ENCODE data around the gene ZMIZ1. TPM values are rescaled to one million over a fixed set of nuclear protein-coding genes. Genes with fewer than 3 reads are reported as not detected.
A peak's percentile ranks its signal among the peaks of the same experiment; 100 is the strongest.

Gene ZMIZ1
- total and polyA plus RNA-seq, 7 experiments from 2014 or later, result 1.8 to 57.2 (median 14.2) TPM

DNA sequence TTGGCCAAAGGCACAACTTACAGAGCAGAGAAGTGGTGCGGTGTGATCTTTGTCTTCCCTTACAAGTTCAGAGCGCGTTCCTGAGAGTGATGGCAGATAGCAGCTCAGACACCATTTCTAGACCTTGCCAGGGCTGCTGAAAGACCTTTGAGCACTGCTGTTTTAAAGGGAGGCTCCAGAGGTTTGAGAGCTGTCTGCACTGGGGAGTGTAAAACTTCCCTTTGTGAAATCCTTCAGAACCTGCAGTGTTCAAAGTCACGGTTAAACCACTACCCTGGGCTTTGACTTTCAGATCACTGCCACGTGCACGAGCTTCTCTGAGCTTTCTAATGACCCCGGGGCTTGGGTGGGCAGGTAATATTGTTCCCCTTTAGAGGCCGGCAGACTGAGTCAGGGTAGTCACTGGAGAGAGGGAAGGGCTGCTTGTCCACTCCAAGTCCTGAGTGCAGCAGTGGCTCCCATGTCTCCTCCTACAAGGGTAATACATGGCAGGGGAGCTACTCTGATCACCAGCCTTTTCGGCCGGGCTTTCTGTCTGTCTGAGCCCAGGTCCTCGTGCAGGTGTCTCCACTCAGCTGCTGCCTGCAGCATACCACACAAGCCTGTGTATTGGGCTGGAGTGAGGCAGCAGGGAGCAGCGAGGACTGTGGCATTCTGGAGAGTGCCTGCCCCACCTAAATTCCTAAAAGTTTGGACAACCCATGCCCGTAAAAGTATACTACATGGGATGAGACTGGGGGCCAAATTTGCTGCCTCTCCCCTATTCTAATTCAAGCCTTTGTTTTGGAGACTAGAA is 63.3 kb downstream of the ZMIZ1 start:
- ATAC-seq, result no peak
- H3K4me3 Mint-ChIP-seq, result no peak overlapping the region
- no peaks in the 10 kb centered on the region for H3K9me3 Mint-ChIP-seq
- no peaks in the 10 kb centered on the region for H3K27me3 ChIP-seq (ENCODE audit: control insufficient read depth in 2 of 2, insufficient read depth in 2 of 2, low read length in 2 of 2)
- CTCF ChIA-PET, result no interaction called here
- H3K4me1 Mint-ChIP-seq, result peaks cover 13 to 51% (median 36%) of the 10 kb centered on the region in 7 donors
- no peaks in the 10 kb centered on the region for H3K36me3 Mint-ChIP-seq
- intact Hi-C loops (cut with micrococcal nuclease), result no loop called here
- POLR2A ChIA-PET, result no interaction called here
- H3K4me3 ChIP-seq (ENCODE audit: low read length), result no peak overlapping the region
- no peaks in the 10 kb centered on the region for H3K27me3 Mint-ChIP-seq
- H3K27ac ChIP-seq (ENCODE audit: low read depth, low read length), result no peak overlapping the region
- no peaks in the 10 kb centered on the region for H3K9me3 ChIP-seq (ENCODE audit: control insufficient read depth in 2 of 3, low read length in 3 of 3)
- no peak for DNase-seq
- H3K27ac Mint-ChIP-seq, result peak overlapping the region in 5 of 9 donors; percentile 1 to 75 (median 55)
- H3K4me1 ChIP-seq (ENCODE audit: control insufficient read depth in 2 of 2, insufficient read depth in 2 of 2, low read length in 2 of 2), result peaks cover 14 to 21% of the 10 kb centered on the region in 2 donors
- no peaks in the 10 kb centered on the region for H3K36me3 ChIP-seq (ENCODE audit: control insufficient read depth in 2 of 3, insufficient read depth in 3 of 3, low read length in 3 of 3)

- H3K9me3 ChIP-seq (ENCODE audit: control insufficient read depth in 2 of 3, low read length in 3 of 3), result no peaks in the 10 kb centered on the region
- Mint-ChIP-seq H3K9me3 (no peaks in the 10 kb centered on the region), H3K36me3 (no peaks in the 10 kb centered on the region), H3K4me3 (no peak overlapping the region), H3K27ac (peak overlapping the region in 6 of 9 donors; percentile 15 to 73 (median 34)), H3K4me1 (peaks cover 18 to 59% (median 44%) of the 10 kb centered on the region in 7 donors), H3K27me3 (no peaks in the 10 kb centered on the region)
- H3K4me3 ChIP-seq (ENCODE audit: low read length), result no peak overlapping the region
- ChIA-PET POLR2A (no interaction called here), CTCF (no interaction called here)
- H3K27me3 ChIP-seq (ENCODE audit: control insufficient read depth in 2 of 2, insufficient read depth in 2 of 2, low read length in 2 of 2), result no peaks in the 10 kb centered on the region
- DNase-seq (no peak), ATAC-seq (peak; percentile 27)
- H3K27ac ChIP-seq (ENCODE audit: low read depth, low read length), result no peak overlapping the region
- H3K36me3 ChIP-seq (ENCODE audit: control insufficient read depth in 2 of 3, insufficient read depth in 3 of 3, low read length in 3 of 3), result no peaks in the 10 kb centered on the region
- H3K4me1 ChIP-seq (ENCODE audit: control insufficient read depth in 2 of 2, insufficient read depth in 2 of 2, low read length in 2 of 2), result peaks cover 22 to 29% of the 10 kb centered on the region in 2 donors
- intact Hi-C loops (cut with micrococcal nuclease), result no loop called here
Observed at GRCh38 chr10:79132681-79133381, 64.1 kb downstream of the ZMIZ1 start.

GRCh38 chr10:79133416-79133815 is 64.7 kb downstream of the ZMIZ1 start:
- intact Hi-C loops (cut with micrococcal nuclease), result no loop called here
- DNase-seq, result no peak
- no peaks in the 10 kb centered on the region for H3K36me3 ChIP-seq (ENCODE audit: control insufficient read depth in 2 of 3, insufficient read depth in 3 of 3, low read length in 3 of 3)
- Mint-ChIP-seq H3K4me1 (peaks cover 24 to 59% (median 45%) of the 10 kb centered on the region in 7 donors), H3K9me3 (no peaks in the 10 kb centered on the region), H3K4me3 (peak overlapping the region in 1 of 10 donors; percentile 13), H3K27ac (peak overlapping the region in 5 of 9 donors; percentile 15 to 76 (median 36)), H3K27me3 (no peaks in the 10 kb centered on the region), H3K36me3 (no peaks in the 10 kb centered on the region)
- no peaks in the 10 kb centered on the region for H3K9me3 ChIP-seq (ENCODE audit: control insufficient read depth in 2 of 3, low read length in 3 of 3)
- POLR2A ChIA-PET, result no interaction called here
- no peak for ATAC-seq
- no peaks in the 10 kb centered on the region for H3K27me3 ChIP-seq (ENCODE audit: control insufficient read depth in 2 of 2, insufficient read depth in 2 of 2, low read length in 2 of 2)
- CTCF ChIA-PET, result no interaction called here
- no peak overlapping the region for H3K27ac ChIP-seq (ENCODE audit: low read depth, low read length)
- peaks cover 28 to 34% of the 10 kb centered on the region in 2 donors for H3K4me1 ChIP-seq (ENCODE audit: control insufficient read depth in 2 of 2, insufficient read depth in 2 of 2, low read length in 2 of 2)
- H3K4me3 ChIP-seq (ENCODE audit: low read length), result no peak overlapping the region

GRCh38 chr10:79135790-79136189 is 67.0 kb downstream of the ZMIZ1 start:
- Mint-ChIP-seq H3K4me1 (peaks cover 31 to 59% (median 48%) of the 10 kb centered on the region in 7 donors), H3K9me3 (no peaks in the 10 kb centered on the region), H3K27me3 (no peaks in the 10 kb centered on the region), H3K27ac (peak overlapping the region; percentile 62 to 93 (median 87)), H3K4me3 (peak overlapping the region in 1 of 10 donors; percentile 74), H3K36me3 (peaks cover 0 to 15% (median 5%) of the 10 kb centered on the region in 5 donors)
- no peak for ATAC-seq
- DNase-seq, result no peak
- POLR2A ChIA-PET, result no interaction called here
- no peaks in the 10 kb centered on the region for H3K9me3 ChIP-seq (ENCODE audit: control insufficient read depth in 2 of 3, low read length in 3 of 3)
- H3K27ac ChIP-seq (ENCODE audit: low read depth, low read length), result peak overlapping the region; percentile 43
- H3K4me3 ChIP-seq (ENCODE audit: low read length), result no peak overlapping the region
- H3K4me1 ChIP-seq (ENCODE audit: control insufficient read depth in 2 of 2, insufficient read depth in 2 of 2, low read length in 2 of 2), result peaks cover 28 to 40% of the 10 kb centered on the region in 2 donors
- intact Hi-C loops (cut with micrococcal nuclease), result loop anchor here (5.0 kb wide), 2 partner anchors 68 to 163 kb away; partner anchors contain the start of gene ZMIZ1 (in 1 of the 2)
- no peaks in the 10 kb centered on the region for H3K36me3 ChIP-seq (ENCODE audit: control insufficient read depth in 2 of 3, insufficient read depth in 3 of 3, low read length in 3 of 3)
- CTCF ChIA-PET, result no interaction called here
- H3K27me3 ChIP-seq (ENCODE audit: control insufficient read depth in 2 of 2, insufficient read depth in 2 of 2, low read length in 2 of 2), result no peaks in the 10 kb centered on the region

- CTCF ChIA-PET, result no interaction called here
- no peak for DNase-seq
- H3K9me3 ChIP-seq (ENCODE audit: control insufficient read depth in 2 of 3, low read length in 3 of 3), result no peaks in the 10 kb centered on the region
- peak overlapping the region; percentile 49 for H3K27ac ChIP-seq (ENCODE audit: low read depth, low read length)
- H3K27me3 ChIP-seq (ENCODE audit: control insufficient read depth in 2 of 2, insufficient read depth in 2 of 2, low read length in 2 of 2), result no peaks in the 10 kb centered on the region
- Mint-ChIP-seq H3K4me1 (peaks cover 31 to 58% (median 49%) of the 10 kb centered on the region in 7 donors), H3K36me3 (peaks cover 0 to 19% (median 6%) of the 10 kb centered on the region in 5 donors), H3K9me3 (no peaks in the 10 kb centered on the region), H3K27me3 (no peaks in the 10 kb centered on the region), H3K27ac (peak overlapping the region; percentile 62 to 93 (median 87)), H3K4me3 (peak overlapping the region; percentile 31 to 74 (median 64))
- intact Hi-C loops (cut with micrococcal nuclease), result loop anchor here (5.0 kb wide), 2 partner anchors 69 to 164 kb away; partner anchors contain the start of gene ZMIZ1 (in 1 of the 2)
- ATAC-seq, result peak; percentile 19
- POLR2A ChIA-PET, result interaction anchor here (1.1 kb wide), 1 partner anchor 70 kb away, joined by 3 read pairs; no protein-coding TSS in a partner anchor
- peaks cover 28 to 40% of the 10 kb centered on the region in 2 donors for H3K4me1 ChIP-seq (ENCODE audit: control insufficient read depth in 2 of 2, insufficient read depth in 2 of 2, low read length in 2 of 2)
- no peak overlapping the region for H3K4me3 ChIP-seq (ENCODE audit: low read length)
- no peaks in the 10 kb centered on the region for H3K36me3 ChIP-seq (ENCODE audit: control insufficient read depth in 2 of 3, insufficient read depth in 3 of 3, low read length in 3 of 3)
Observed at GRCh38 chr10:79136236-79137005, 67.7 kb downstream of the ZMIZ1 start.

GRCh38 chr10:79137300-79137756 is 68.6 kb downstream of the ZMIZ1 start:
- ChIA-PET CTCF (no interaction called here), POLR2A (interaction anchor here (0.6 to 1.1 kb wide), 2 partner anchors 13 to 71 kb away, joined by 3 read pairs; no protein-coding TSS in a partner anchor)
- Histone ChIP-seq H3K36me3 (ENCODE audit: control insufficient read depth in 2 of 3, insufficient read depth in 3 of 3, low read length in 3 of 3) (no peaks in the 10 kb centered on the region), H3K27me3 (ENCODE audit: control insufficient read depth in 2 of 2, insufficient read depth in 2 of 2, low read length in 2 of 2) (no peaks in the 10 kb centered on the region), H3K9me3 (ENCODE audit: control insufficient read depth in 2 of 3, low read length in 3 of 3) (no peaks in the 10 kb centered on the region), H3K4me3 (ENCODE audit: low read length) (peak overlapping the region; percentile 41), H3K4me1 (ENCODE audit: control insufficient read depth in 2 of 2, insufficient read depth in 2 of 2, low read length in 2 of 2) (peaks cover 28 to 35% of the 10 kb centered on the region in 2 donors), H3K27ac (ENCODE audit: low read depth, low read length) (peak overlapping the region; percentile 49)
- ATAC-seq (no peak), DNase-seq (no peak)
- intact Hi-C loops (cut with micrococcal nuclease), result loop anchor here (5.0 kb wide), 2 partner anchors 70 to 165 kb away; partner anchors contain the start of gene ZMIZ1 (in 1 of the 2)
- Mint-ChIP-seq H3K27me3 (no peaks in the 10 kb centered on the region), H3K4me3 (peak overlapping the region; percentile 47 to 81 (median 73)), H3K4me1 (peaks cover 36 to 62% (median 53%) of the 10 kb centered on the region in 7 donors), H3K36me3 (peaks cover 0 to 28% (median 12%) of the 10 kb centered on the region in 5 donors), H3K9me3 (no peaks in the 10 kb centered on the region), H3K27ac (peak overlapping the region; percentile 62 to 93 (median 86))
